CD4-positive, alpha-beta T cell (primary cell): Measurements from ENCODE around the gene RNF150. TPM values are rescaled to one million over a fixed set of nuclear protein-coding genes. Genes with fewer than 3 reads are reported as not detected.

ENCODE experiments used
- ATAC-seq: fragments of 200-7000 bp; cut with Tn5 transposase; one replicate; pipeline ENCODE4 v1.10.0; 2022; ENCODE audit warnings: mild to moderate bottlenecking; ENCODE audit not compliant: poor library complexity
- CTCF ChIA-PET: fragments of 350-600 bp; sonication (Branson Sonifier 250); formaldehyde crosslinking; loops from one replicate; lab custom pipeline; 2021; ENCODE audit warnings: antibody characterized with exemption, inconsistent platforms; lab: Charles Lee
- POLR2A ChIA-PET: fragments of 350-600 bp; sonication (Branson Sonifier 250); formaldehyde crosslinking; loops from one replicate; lab custom pipeline; 2021; ENCODE audit warnings: antibody characterized with exemption, inconsistent platforms; lab: Charles Lee
- DNase-seq, 14 experiments: peaks; one replicate each; pipeline ENCODE4 v3.0.0-alpha.2; 2013 to 2020; ENCODE audit warnings: mixed read lengths in 2 of 14
- H3K27ac ChIP-seq, 2 donors: one replicate each; pipeline versions ENCODE4 v1.5.1 to v1.7.0; 2013; ENCODE audit warnings: low read length in 2 of 2, low read depth in 1 of 2, mild to moderate bottlenecking in 1 of 2
- H3K27me3 ChIP-seq, 2 experiments: 1 replicate in 1 of 2; 2 replicates in 1 of 2; pipeline versions ENCODE4 v1.6.1 to v1.7.0; 2013; ENCODE audit warnings: low read length in 2 of 2, control low read depth in 1 of 2, mild to moderate bottlenecking in 1 of 2, moderate library complexity in 1 of 2; ENCODE audit not compliant: insufficient read depth in 2 of 2, control insufficient read depth in 1 of 2
- H3K36me3 ChIP-seq: one replicate; pipeline ENCODE4 v1.6.1; 2013; ENCODE audit warnings: low read length, control low read depth; ENCODE audit not compliant: insufficient read depth
- H3K4me1 ChIP-seq: one replicate; pipeline ENCODE4 v1.6.1; 2013; ENCODE audit warnings: low read length, control low read depth; ENCODE audit not compliant: insufficient read depth
- H3K4me3 ChIP-seq: one replicate; pipeline ENCODE4 v1.5.1; 2013; ENCODE audit warnings: mild to moderate bottlenecking, low read length, moderate library complexity
- H3K9me3 ChIP-seq, 2 experiments: 1 replicate in 1 of 2; 2 replicates in 1 of 2; pipeline versions ENCODE4 v1.6.1 to v1.7.0; 2013; ENCODE audit warnings: low read length in 2 of 2, mild to moderate bottlenecking in 2 of 2, control low read depth in 1 of 2, moderate library complexity in 1 of 2; ENCODE audit not compliant: control insufficient read depth in 1 of 2, insufficient read depth in 1 of 2
- H3K27ac Mint-ChIP-seq: one replicate; pipeline ENCODE4 v1.8.0; 2020; ENCODE audit warnings: mixed read lengths
- H3K27me3 Mint-ChIP-seq: one replicate; pipeline ENCODE4 v1.8.0; 2021; ENCODE audit warnings: mixed read lengths
- H3K36me3 Mint-ChIP-seq: one replicate; pipeline ENCODE4 v1.8.0; 2021; ENCODE audit warnings: low read depth, mixed read lengths
- H3K4me1 Mint-ChIP-seq: one replicate; pipeline ENCODE4 v1.8.0; 2021; ENCODE audit warnings: low read depth, mixed read lengths
- H3K4me3 Mint-ChIP-seq: one replicate; pipeline ENCODE4 v1.8.0; 2020; ENCODE audit warnings: mild to moderate bottlenecking, mixed read lengths
- H3K9me3 Mint-ChIP-seq: one replicate; pipeline ENCODE4 v1.8.0; 2020; ENCODE audit warnings: mixed read lengths
- intact Hi-C, 2 experiments: fragments of 100-400 bp; cut with DNase I in 1 of 2; cut with micrococcal nuclease in 1 of 2; formaldehyde crosslinking; loops; one replicate each; pipeline versions ENCODE4 v1.15.1 to v1.9.0; 2023 to 2025; cut with DNase I, micrococcal nuclease
- total RNA-seq, 174 experiments: library from RNA in 2 of 174; stranded (reverse) in 2 of 174; gene quantifications; one replicate each; pipeline ENCODE4 v1.2.3 and lab custom pipeline; 2021 to 2026
- TF ChIP-seq, protein P1 (sequence below): fragments of 200-600 bp; IDR thresholded peaks from one replicate; pipeline ENCODE4 v1.8.0; 2022; ENCODE audit warnings: antibody characterized with exemption, mild to moderate bottlenecking

Gene RNF150
- total RNA-seq, 2 experiments from 2014 or later = not detected

DNA sequence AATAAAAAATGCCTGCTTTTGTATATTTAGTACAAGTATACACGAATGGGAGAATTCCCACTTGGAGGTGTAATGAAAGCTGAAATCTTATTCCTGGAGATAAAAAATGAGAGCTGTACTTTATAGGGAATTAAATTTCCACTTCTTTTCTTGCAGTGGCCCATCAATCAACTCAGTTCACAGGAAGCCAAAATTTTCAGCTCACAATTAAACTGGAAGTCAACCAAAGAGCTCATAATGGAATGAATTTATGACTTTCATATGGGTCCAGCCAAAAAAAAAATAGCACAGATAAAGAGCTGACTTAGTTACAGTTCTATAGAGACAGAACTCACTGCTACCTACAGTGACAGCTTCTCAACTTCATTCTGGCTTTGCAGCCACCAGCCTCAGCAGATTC, 261.9 kb downstream of the RNF150 start:
- no peaks in the 10 kb centered on the region for H3K9me3 ChIP-seq
- intact Hi-C loops = no loop called here
- Mint-ChIP-seq H3K27me3 (peaks cover 5% of the 10 kb centered on the region), H3K9me3 (no peaks in the 10 kb centered on the region), H3K4me3 (no peak overlapping the region), H3K27ac (no peak overlapping the region), H3K4me1 (no peaks in the 10 kb centered on the region), H3K36me3 (no peaks in the 10 kb centered on the region)
- ATAC-seq (no peak), DNase-seq (no peak)
- H3K27me3 ChIP-seq = no peaks in the 10 kb centered on the region
- ChIA-PET CTCF (no interaction called here), POLR2A (no interaction called here)
- no peak overlapping the region for H3K4me3 ChIP-seq
- no peaks in the 10 kb centered on the region for H3K4me1 ChIP-seq
- no peak overlapping the region for H3K27ac ChIP-seq
- no peaks in the 10 kb centered on the region for H3K36me3 ChIP-seq
- TF ChIP-seq, protein P1, sequence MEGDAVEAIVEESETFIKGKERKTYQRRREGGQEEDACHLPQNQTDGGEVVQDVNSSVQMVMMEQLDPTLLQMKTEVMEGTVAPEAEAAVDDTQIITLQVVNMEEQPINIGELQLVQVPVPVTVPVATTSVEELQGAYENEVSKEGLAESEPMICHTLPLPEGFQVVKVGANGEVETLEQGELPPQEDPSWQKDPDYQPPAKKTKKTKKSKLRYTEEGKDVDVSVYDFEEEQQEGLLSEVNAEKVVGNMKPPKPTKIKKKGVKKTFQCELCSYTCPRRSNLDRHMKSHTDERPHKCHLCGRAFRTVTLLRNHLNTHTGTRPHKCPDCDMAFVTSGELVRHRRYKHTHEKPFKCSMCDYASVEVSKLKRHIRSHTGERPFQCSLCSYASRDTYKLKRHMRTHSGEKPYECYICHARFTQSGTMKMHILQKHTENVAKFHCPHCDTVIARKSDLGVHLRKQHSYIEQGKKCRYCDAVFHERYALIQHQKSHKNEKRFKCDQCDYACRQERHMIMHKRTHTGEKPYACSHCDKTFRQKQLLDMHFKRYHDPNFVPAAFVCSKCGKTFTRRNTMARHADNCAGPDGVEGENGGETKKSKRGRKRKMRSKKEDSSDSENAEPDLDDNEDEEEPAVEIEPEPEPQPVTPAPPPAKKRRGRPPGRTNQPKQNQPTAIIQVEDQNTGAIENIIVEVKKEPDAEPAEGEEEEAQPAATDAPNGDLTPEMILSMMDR = no peak

DNA sequence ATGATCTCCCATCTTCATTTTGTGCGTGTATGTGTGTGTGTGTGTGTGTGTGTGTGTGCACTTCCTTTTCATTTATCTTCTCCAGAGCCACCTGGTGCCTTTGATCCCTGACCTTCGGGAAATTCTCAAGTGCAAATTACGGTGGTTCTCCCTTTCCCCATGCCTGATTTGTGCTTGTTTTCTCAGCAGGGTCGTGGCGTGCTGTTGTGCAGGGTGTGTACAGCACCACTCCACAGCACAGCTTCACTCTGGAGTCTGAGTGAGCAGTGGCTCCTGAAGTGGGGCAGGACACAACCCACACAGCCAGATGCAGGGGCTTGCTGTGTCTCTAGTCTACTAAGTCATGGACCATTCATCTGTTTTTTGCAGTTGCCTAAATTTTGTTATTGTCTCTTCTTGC, 262.8 kb downstream of the RNF150 start:
- Mint-ChIP-seq H3K9me3 (no peaks in the 10 kb centered on the region), H3K4me1 (no peaks in the 10 kb centered on the region), H3K27me3 (peaks cover 5% of the 10 kb centered on the region), H3K36me3 (no peaks in the 10 kb centered on the region), H3K27ac (no peak overlapping the region), H3K4me3 (no peak overlapping the region)
- intact Hi-C loops = no loop called here
- H3K4me1 ChIP-seq = no peaks in the 10 kb centered on the region
- H3K4me3 ChIP-seq = no peak overlapping the region
- ChIA-PET CTCF (no interaction called here), POLR2A (no interaction called here)
- no peak for ATAC-seq
- H3K27me3 ChIP-seq = no peaks in the 10 kb centered on the region
- H3K9me3 ChIP-seq = no peaks in the 10 kb centered on the region
- no peak overlapping the region for H3K27ac ChIP-seq
- TF ChIP-seq, protein P1 = no peak
- DNase-seq = no peak
- no peaks in the 10 kb centered on the region for H3K36me3 ChIP-seq

DNA sequence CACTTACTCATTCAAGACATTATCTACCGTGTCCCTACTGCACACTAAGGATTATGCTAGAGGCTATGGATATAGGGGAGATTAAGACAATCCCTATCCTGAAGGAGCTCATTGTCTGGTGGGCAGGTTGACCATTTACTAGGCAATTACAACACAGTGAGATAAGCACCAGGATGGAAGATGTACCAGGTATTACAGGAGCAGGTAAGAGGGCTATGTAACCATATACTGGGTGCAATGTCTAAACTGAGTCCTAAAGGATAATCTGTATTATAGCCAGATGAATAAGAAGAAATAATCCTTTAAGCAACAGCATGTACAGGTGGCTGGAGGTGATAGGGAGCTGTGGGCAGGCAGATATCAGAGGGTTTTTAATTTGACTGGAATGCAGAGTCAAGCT, 263.8 kb downstream of the RNF150 start:
- no peak for DNase-seq
- Histone ChIP-seq H3K9me3 (no peaks in the 10 kb centered on the region), H3K4me1 (no peaks in the 10 kb centered on the region), H3K36me3 (no peaks in the 10 kb centered on the region), H3K27me3 (no peaks in the 10 kb centered on the region), H3K27ac (no peak overlapping the region), H3K4me3 (no peak overlapping the region)
- Mint-ChIP-seq H3K9me3 (no peaks in the 10 kb centered on the region), H3K27me3 (peaks cover 5% of the 10 kb centered on the region), H3K27ac (no peak overlapping the region), H3K36me3 (no peaks in the 10 kb centered on the region), H3K4me3 (no peak overlapping the region), H3K4me1 (no peaks in the 10 kb centered on the region)
- TF ChIP-seq, protein P1 = no peak
- ATAC-seq = no peak
- intact Hi-C loops = no loop called here
- ChIA-PET POLR2A (no interaction called here), CTCF (no interaction called here)
